ENCODE results near the gene PLA2G1B. TPM values are rescaled to one million over a fixed set of nuclear protein-coding genes. Genes with fewer than 3 reads are reported as not detected.

Gene PLA2G1B
- total and polyA plus RNA-seq, 2 of the 13 experiments (the other 11 are each of a cell fraction or from before 2014, with no cell fraction given), result 0.33 to 1.4 TPM

GRCh38 chr12:120321382-120322202, 6.0 kb downstream of the PLA2G1B start (continued):
- TF ChIP-seq, protein P1, sequence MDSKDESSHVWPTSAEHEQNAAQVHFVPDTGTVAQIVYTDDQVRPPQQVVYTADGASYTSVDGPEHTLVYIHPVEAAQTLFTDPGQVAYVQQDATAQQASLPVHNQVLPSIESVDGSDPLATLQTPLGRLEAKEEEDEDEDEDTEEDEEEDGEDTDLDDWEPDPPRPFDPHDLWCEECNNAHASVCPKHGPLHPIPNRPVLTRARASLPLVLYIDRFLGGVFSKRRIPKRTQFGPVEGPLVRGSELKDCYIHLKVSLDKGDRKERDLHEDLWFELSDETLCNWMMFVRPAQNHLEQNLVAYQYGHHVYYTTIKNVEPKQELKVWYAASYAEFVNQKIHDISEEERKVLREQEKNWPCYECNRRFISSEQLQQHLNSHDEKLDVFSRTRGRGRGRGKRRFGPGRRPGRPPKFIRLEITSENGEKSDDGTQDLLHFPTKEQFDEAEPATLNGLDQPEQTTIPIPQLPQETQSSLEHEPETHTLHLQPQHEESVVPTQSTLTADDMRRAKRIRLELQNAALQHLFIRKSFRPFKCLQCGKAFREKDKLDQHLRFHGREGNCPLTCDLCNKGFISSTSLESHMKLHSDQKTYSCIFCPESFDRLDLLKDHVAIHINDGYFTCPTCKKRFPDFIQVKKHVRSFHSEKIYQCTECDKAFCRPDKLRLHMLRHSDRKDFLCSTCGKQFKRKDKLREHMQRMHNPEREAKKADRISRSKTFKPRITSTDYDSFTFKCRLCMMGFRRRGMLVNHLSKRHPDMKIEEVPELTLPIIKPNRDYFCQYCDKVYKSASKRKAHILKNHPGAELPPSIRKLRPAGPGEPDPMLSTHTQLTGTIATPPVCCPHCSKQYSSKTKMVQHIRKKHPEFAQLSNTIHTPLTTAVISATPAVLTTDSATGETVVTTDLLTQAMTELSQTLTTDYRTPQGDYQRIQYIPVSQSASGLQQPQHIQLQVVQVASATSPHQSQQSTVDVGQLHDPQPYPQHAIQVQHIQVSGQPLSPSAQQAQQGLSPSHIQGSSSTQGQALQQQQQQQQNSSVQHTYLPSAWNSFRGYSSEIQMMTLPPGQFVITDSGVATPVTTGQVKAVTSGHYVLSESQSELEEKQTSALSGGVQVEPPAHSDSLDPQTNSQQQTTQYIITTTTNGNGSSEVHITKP (CRISPR knock-in tag; IDR thresholded peaks at IDR 0.05; ENCODE audit: low read depth), result peak; percentile 67; the same call in 1 of the 2 replicates
- no peak for TF ChIP-seq ZBTB40 (IDR thresholded peaks at IDR 0.05)
- no peak; the same call in 1 of the 2 replicates for TF ChIP-seq ZBTB40 (CRISPR knock-in tag; IDR thresholded peaks at IDR 0.05)
- no peak for TF ChIP-seq TOPORS (CRISPR knock-in tag; IDR thresholded peaks at IDR 0.05)
- 0 out of 2 replicates have a peak, but pooled peaks have one; percentile 24 for TF ChIP-seq MXD4 (CRISPR knock-in tag; IDR thresholded peaks at IDR 0.05)
- TF ChIP-seq NCOA5 (CRISPR knock-in tag; IDR thresholded peaks at IDR 0.05), result no peak
- TF ChIP-seq MAFG (CRISPR knock-in tag; IDR thresholded peaks at IDR 0.05), result no peak
- no peak for TF ChIP-seq TOE1 (CRISPR knock-in tag; IDR thresholded peaks at IDR 0.05)
- no peak for TF ChIP-seq ETV6 (CRISPR knock-in tag; conservative IDR thresholded peaks at IDR 0.05)
- TF ChIP-seq TEAD3 (CRISPR knock-in tag; optimal IDR thresholded peaks at IDR 0.05; ENCODE audit: borderline replicate concordance), result peak; percentile 70
- TF ChIP-seq SIX4 (CRISPR knock-in tag; IDR thresholded peaks at IDR 0.05), result no peak; the same call in 1 of the 2 replicates
- no peak for TF ChIP-seq TEAD2 (CRISPR knock-in tag; IDR thresholded peaks at IDR 0.05)
- peak; percentile 45; the same call in 1 of the 2 replicates for TF ChIP-seq RARA (CRISPR knock-in tag; IDR thresholded peaks at IDR 0.05)
- no peak for TF ChIP-seq ZNF83 (CRISPR knock-in tag; IDR thresholded peaks at IDR 0.05; ENCODE audit: borderline replicate concordance)
- no peak for TF ChIP-seq SNAPC2 (CRISPR knock-in tag; IDR thresholded peaks at IDR 0.05)
- no peak for TF ChIP-seq ZNF580 (CRISPR knock-in tag; IDR thresholded peaks at IDR 0.05; ENCODE audit: borderline replicate concordance, low read depth)
- no peak for TF ChIP-seq PHF8 (CRISPR knock-in tag; IDR thresholded peaks at IDR 0.05)
